Uterus (tissue), 2 donors: ENCODE data around the gene GNAO1.
"Not testable (repeated sequence)": the region's sequence is repeated elsewhere in the genome, so short reads cannot be mapped to it uniquely, and the experiment has no call there.

Experiments
- POLR2A ChIP-seq, 2 donors: fragments of 450-650 bp; IDR thresholded peaks; one replicate each; pipeline ENCODE4 v1.6.1; 2016; ENCODE audit warnings: antibody characterized with exemption in 2 of 2, mild to moderate bottlenecking in 1 of 2, moderate library complexity in 1 of 2
- TF ChIP-seq, protein P1 (sequence below), 4 experiments: fragments of 200-600 bp in 2 of 4; fragments of 450-650 bp in 2 of 4; sonication (generic) in 2 of 4; IDR thresholded peaks; one replicate each; pipeline ENCODE4 v1.5.1; 2016 to 2019; ENCODE audit warnings: antibody characterized with exemption in 4 of 4, mild to moderate bottlenecking in 2 of 4, moderate library complexity in 1 of 4

DNA sequence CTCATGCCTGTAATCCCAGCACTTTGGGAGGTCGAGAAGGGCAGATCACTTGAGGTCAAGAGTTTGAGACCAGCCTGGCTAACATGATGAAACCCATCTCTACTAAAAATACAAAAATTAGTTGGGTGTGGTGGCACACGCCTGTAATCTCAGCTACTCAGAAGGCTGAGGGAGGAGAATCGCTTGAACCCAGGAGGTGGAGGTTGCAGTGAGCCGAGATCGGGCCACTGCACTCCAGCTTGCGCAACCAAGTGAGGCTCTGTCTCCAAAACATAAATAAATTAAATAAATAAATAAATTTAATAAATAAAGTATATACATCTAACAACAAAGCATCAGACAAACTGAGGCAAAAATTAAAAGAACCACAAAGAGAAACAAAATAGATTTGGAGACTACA is 184.5 kb downstream of the GNAO1 start:
- TF ChIP-seq, protein P1, sequence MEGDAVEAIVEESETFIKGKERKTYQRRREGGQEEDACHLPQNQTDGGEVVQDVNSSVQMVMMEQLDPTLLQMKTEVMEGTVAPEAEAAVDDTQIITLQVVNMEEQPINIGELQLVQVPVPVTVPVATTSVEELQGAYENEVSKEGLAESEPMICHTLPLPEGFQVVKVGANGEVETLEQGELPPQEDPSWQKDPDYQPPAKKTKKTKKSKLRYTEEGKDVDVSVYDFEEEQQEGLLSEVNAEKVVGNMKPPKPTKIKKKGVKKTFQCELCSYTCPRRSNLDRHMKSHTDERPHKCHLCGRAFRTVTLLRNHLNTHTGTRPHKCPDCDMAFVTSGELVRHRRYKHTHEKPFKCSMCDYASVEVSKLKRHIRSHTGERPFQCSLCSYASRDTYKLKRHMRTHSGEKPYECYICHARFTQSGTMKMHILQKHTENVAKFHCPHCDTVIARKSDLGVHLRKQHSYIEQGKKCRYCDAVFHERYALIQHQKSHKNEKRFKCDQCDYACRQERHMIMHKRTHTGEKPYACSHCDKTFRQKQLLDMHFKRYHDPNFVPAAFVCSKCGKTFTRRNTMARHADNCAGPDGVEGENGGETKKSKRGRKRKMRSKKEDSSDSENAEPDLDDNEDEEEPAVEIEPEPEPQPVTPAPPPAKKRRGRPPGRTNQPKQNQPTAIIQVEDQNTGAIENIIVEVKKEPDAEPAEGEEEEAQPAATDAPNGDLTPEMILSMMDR (IDR thresholded peaks at IDR 0.05), result not testable (repeated sequence)
- not testable (repeated sequence) for TF ChIP-seq POLR2A (IDR thresholded peaks at IDR 0.05)
